ENCODE measurements around the gene CECR2. TPM values are rescaled to one million over a fixed set of nuclear protein-coding genes. Genes with fewer than 3 reads are reported as not detected.

CECR2 gene
- total and polyA plus RNA-seq, 10 of the 15 experiments (the other 5 are each of a cell fraction or from before 2014, with no cell fraction given), result 0.01 to 0.08 (median 0.01) TPM; not detected in 7

GRCh38 chr22:17319546-17319945 is 49.7 kb upstream of the CECR2 start:
- ChIA-PET CTCF (interaction anchor here (1.1 to 1.8 kb wide), 4 partner anchors 14 to 146 kb away, joined by 3 to 6 read pairs (median 4); no protein-coding TSS in a partner anchor), RAD21 (ENCODE audit: unreplicated experiment) (no interaction called here), POLR2A (interaction anchor here (1.0 kb wide), 1 partner anchor 51 kb away, joined by 3 read pairs; no protein-coding TSS in a partner anchor), SMC1A (ENCODE audit: uncharacterized antibody, unreplicated experiment) (interaction anchor here (1.3 to 1.8 kb wide), 3 partner anchors 9 to 101 kb away, joined by 3 read pairs; no protein-coding TSS in a partner anchor)
- no peak for ATAC-seq
- no peak for FAIRE-seq
- Histone ChIP-seq H3K27me3 (replicated peaks in 1 of 2; ENCODE audit: control insufficient read depth in 2 of 2, insufficient read depth in 2 of 2, low read length in 1 of 2) (no peaks in the 10 kb centered on the region), H4K20me1 (ENCODE audit: control insufficient read depth, insufficient read depth) (no peaks in the 10 kb centered on the region), H3K27ac (ENCODE audit: control insufficient read depth, insufficient read depth) (no peak overlapping the region), H3K9me3 (replicated peaks; ENCODE audit: control insufficient read depth, insufficient read depth, low read length) (no peaks in the 10 kb centered on the region), H2AFZ (ENCODE audit: control insufficient read depth, low read depth, low read length) (no peak overlapping the region), H3K4me1 (ENCODE audit: control insufficient read depth, insufficient read depth, low read length) (no peaks in the 10 kb centered on the region), H3K9ac (ENCODE audit: control insufficient read depth, insufficient read depth, low read length) (no peak overlapping the region), H3K79me2 (ENCODE audit: control insufficient read depth, insufficient read depth, low read length) (no peaks in the 10 kb centered on the region), H3K36me3 (ENCODE audit: control insufficient read depth in 2 of 2, insufficient read depth in 2 of 2, low read length in 1 of 2) (no peaks in the 10 kb centered on the region), H3K4me2 (ENCODE audit: control insufficient read depth, insufficient read depth) (no peak overlapping the region), H3K4me3 (no peak overlapping the region)
- 38% methylated on average over 5 of the region's 5 CpGs for WGBS (ENCODE audit: insufficient coverage, insufficient replicate concordance, low lambda C conversion rate, missing lambda C conversion rate)
- intact Hi-C loops (cut with micrococcal nuclease; ENCODE audit: unreplicated experiment), result no loop called here
- in situ Hi-C loops (cut with MboI), result no loop called here
- no TSS peak for BruUV-seq (replicated peaks)
- no peak for DNase-seq (ENCODE audit: low read depth, low spot score)
- TF ChIP-seq BCLAF1 (IDR thresholded peaks at IDR 0.05) (no peak), JUND (IDR thresholded peaks at IDR 0.05; ENCODE audit: low read depth, low read length) (no peak), SREBF2 (IDR thresholded peaks at IDR 0.05; ENCODE audit: low read length) (no peak), ZNF24 (IDR thresholded peaks at IDR 0.05) (no peak), SREBF1 (IDR thresholded peaks at IDR 0.05; ENCODE audit: low read length) (no peak), KAT2A (conservative IDR thresholded peaks at IDR 0.05; ENCODE audit: control insufficient read depth, low read depth, low read length) (no peak)
